NB4 (cell line): ENCODE results near the gene ZDHHC4.

Experiments
- DNase-seq: peaks from one replicate; pipeline ENCODE4 v3.0.0; 2010; ENCODE audit warnings: low read depth
- H3K4me3 ChIP-seq: one replicate; pipeline ENCODE4 v1.5.1; 2011; ENCODE audit warnings: mild to moderate bottlenecking, low read depth, low read length, moderate library complexity
- MYC ChIP-seq: IDR thresholded peaks from 2 replicates; pipeline ENCODE4 v1.6.1; 2011; ENCODE audit warnings: low read depth, low read length
- POLR2A ChIP-seq: IDR thresholded peaks from 2 replicates; pipeline ENCODE4 v1.6.1; 2011; ENCODE audit warnings: mild to moderate bottlenecking; ENCODE audit not compliant: insufficient read length; ENCODE audit errors: extremely low read depth
- TF ChIP-seq, protein P1 (sequence below): IDR thresholded peaks from 2 replicates; pipeline ENCODE4 v1.6.1; 2011; ENCODE audit warnings: low read depth, low read length
- TF ChIP-seq, protein P2 (sequence below): IDR thresholded peaks from one replicate; pipeline ENCODE4 v1.5.1; 2012; ENCODE audit warnings: low read depth, low read length

ZDHHC4 gene

DNA sequence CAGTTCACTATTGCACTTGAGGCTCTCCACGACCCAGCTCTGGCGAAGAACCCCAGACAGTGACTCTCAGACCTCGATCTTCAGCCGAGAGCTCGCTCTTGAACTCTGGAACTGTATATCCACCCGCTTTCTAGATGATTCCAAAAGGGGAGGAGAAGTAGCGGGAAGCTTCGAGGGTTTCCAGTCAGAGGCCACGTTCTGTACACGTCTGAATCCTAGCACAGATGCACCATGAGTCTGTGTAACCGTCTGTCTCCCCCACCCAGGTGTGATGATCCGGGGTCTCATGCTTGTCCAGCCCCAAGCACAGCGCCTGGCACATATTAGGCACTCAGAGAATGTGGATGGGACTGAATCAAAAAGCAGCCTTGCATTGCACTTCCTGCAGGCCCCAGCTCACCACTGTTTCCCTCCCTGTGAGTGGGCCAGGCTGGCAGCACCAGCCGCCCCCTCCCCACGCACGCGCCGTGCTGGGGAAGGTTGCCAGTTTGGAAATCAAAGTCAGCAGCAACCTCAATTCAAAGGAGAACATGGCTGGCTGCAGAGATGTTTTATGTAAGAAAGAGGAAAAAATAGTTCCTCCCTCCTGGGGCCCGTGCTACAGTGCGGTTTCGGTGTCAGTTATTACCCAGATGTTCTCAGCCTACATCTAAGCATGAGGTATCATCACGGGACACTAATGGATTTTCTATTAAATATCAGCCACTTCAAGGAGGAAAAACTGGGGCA is 31.7 kb upstream of the ZDHHC4 start:
- TF ChIP-seq, protein P1, sequence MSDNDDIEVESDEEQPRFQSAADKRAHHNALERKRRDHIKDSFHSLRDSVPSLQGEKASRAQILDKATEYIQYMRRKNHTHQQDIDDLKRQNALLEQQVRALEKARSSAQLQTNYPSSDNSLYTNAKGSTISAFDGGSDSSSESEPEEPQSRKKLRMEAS, result no peak
- TF ChIP-seq MYC (no peak), POLR2A (no peak)
- TF ChIP-seq, protein P2, sequence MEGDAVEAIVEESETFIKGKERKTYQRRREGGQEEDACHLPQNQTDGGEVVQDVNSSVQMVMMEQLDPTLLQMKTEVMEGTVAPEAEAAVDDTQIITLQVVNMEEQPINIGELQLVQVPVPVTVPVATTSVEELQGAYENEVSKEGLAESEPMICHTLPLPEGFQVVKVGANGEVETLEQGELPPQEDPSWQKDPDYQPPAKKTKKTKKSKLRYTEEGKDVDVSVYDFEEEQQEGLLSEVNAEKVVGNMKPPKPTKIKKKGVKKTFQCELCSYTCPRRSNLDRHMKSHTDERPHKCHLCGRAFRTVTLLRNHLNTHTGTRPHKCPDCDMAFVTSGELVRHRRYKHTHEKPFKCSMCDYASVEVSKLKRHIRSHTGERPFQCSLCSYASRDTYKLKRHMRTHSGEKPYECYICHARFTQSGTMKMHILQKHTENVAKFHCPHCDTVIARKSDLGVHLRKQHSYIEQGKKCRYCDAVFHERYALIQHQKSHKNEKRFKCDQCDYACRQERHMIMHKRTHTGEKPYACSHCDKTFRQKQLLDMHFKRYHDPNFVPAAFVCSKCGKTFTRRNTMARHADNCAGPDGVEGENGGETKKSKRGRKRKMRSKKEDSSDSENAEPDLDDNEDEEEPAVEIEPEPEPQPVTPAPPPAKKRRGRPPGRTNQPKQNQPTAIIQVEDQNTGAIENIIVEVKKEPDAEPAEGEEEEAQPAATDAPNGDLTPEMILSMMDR, result no peak
- DNase-seq, result no peak
- H3K4me3 ChIP-seq, result no peak overlapping the region

DNA sequence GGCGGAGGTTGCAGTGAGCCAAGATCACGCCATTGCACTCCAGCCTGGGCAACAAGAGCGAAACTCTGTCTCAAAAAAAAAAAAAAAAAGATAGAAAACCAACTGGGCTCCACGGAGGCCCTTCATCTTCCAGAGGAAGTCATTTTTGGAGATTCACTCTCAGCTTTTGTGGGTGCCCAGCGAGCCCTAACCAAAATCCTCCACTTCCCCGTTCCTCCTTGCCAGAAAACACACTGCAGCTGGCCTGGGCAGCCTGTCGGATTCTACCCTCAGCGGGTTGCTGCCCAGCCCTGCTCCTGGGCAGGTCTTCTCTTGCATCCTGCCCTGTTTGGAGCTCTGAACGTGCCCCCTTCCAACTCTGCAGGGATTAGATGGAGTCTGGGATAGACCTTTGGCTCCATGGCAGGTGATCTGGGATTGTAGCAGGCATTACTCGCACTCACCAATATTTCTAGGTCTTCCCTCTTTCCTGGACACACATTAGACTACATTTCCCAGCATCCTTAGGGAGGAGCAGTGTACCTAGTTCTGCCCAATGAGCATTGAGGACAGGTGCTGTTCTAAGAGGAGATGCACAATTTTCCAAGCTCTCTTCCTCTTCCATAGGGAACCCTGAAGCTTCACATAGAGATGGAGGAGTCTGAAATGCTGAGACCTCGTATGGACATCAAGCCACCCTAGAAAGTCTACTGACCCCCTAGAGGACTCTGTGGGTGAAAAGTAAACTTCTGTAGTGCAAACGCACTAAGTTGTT is 30.6 kb upstream of the ZDHHC4 start:
- DNase-seq, result no peak
- TF ChIP-seq, protein P2, result no peak
- no peak for TF ChIP-seq MYC
- no peak for TF ChIP-seq POLR2A
- TF ChIP-seq, protein P1, result no peak
- H3K4me3 ChIP-seq, result no peak overlapping the region

DNA sequence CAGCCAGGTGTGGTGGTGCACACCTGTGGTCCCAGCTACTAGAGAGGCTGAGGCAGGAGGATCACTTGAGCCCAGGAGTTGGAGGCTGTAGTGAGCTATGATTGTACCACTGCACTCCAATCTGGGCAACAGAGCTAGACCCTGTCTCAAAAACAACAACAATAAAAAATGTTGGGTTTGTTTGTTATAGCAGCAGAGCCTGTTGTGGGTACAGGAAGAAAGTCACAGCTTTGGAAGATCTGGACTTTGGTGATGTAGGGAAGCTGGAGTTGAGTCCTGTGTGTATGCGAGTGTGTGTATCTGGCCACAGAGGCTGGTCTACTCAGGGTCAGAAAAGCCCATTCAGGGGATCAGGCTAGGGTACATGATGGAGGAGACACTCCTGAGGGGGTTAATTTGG is 29.9 kb upstream of the ZDHHC4 start:
- no peak overlapping the region for H3K4me3 ChIP-seq
- no peak for DNase-seq
- TF ChIP-seq, protein P2, result no peak
- TF ChIP-seq MYC, result no peak
- TF ChIP-seq POLR2A, result no peak
- TF ChIP-seq, protein P1, result no peak

DNA sequence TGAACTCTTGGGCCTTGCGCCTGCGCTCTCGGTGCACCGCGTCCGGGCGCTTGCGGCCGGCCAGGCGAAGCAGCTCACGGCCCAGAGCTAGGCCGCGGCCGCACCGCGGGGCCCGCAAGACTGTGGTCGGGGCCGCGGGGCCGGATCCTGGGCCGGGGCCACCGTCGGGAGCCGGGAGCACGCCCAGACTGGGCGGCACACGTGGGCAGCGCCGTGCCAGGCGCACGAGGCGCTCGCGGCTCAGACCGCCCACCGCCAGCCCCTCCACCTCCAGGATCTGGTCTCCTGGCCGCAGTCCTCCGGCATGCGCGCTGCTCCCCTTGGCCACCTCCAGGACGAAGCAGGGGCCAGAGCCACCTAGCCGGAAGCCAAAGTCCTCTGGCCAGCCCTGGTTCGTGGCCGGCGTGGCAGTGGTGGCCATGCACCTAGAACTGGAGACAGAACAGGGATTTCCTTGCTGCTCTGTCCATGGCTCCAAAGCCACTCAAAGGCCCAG is 26.2 kb upstream of the ZDHHC4 start, which contains the start of gene GRID2IP:
Gene GRID2IP, minus strand, starts transcription at position 446 of the 496 bp plus-strand sequence. Its CDS starts 25 bp downstream, at position 421.
- no peak for TF ChIP-seq POLR2A
- TF ChIP-seq, protein P1, result no peak
- TF ChIP-seq, protein P2, result no peak
- TF ChIP-seq MYC, result no peak
- no peak for DNase-seq
- H3K4me3 ChIP-seq, result no peak within 1 kb of the TSS

DNA sequence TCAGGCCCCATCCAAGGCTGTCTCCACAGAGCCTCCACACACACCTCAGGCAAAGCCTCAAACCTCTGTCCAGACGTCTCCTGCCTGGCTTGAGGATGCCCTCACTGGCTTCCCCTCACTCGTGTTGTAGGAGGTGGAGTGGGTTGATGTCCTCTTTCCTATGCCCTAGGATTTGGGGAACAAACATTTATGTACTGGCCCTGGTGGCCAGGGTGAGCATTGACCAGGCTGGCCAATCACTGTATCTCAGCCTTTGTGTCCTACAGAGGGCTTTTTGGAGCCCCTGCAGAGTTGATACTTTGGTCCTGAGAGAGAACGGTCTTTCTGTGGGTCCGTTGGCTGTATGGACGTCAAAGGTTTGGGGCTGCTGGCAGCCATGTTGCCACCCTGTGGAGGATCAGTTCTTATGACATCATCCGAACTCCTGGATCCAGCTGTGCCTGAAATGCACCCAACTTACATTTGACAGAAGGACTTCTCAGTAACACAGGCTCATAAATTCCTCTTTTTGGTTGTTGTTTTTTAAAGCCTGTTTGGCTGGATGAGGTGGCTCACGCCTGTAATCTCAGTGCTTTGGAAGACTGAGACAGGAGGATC is 23.7 kb upstream of the ZDHHC4 start:
- DNase-seq, result no peak
- no peak overlapping the region for H3K4me3 ChIP-seq
- TF ChIP-seq POLR2A, result no peak
- TF ChIP-seq, protein P2, result peak; percentile 24
- no peak for TF ChIP-seq MYC
- TF ChIP-seq, protein P1, result no peak
